GM23338 (cell line): ENCODE data around the gene FHIT. TPM values are rescaled to one million over a fixed set of nuclear protein-coding genes. Genes with fewer than 3 reads are reported as not detected.

Experiments used
- ATAC-seq: fragments of 200-7000 bp; cut with Tn5 transposase; 3 replicates; pipeline ENCODE4 v1.9.1; 2020
- DNase-seq: peaks from one replicate; pipeline ENCODE4 v3.0.0-alpha.2; 2015; ENCODE audit warnings: low spot score
- H2AFZ ChIP-seq: fragments of 200-600 bp; sonication (generic); 2 replicates; pipeline ENCODE4 v1.8.0; 2016; ENCODE audit warnings: antibody characterized with exemption, mild to moderate bottlenecking, moderate library complexity
- H3F3A ChIP-seq: fragments of 200-600 bp; sonication (generic); replicated peaks from 2 replicates; pipeline ENCODE4 v1.8.0; 2017; ENCODE audit warnings: antibody characterized with exemption, mixed run types, low read depth
- H3K27ac ChIP-seq: fragments of 200-600 bp; sonication (generic); 2 replicates; pipeline ENCODE4 v1.6.1; 2016; ENCODE audit warnings: low read depth
- H3K27me3 ChIP-seq: fragments of 200-600 bp; sonication (generic); 2 replicates; pipeline ENCODE4 v1.8.0; 2016; ENCODE audit warnings: mild to moderate bottlenecking, mixed run types, moderate library complexity; ENCODE audit not compliant: insufficient read depth
- H3K36me3 ChIP-seq: fragments of 200-600 bp; sonication (generic); 2 replicates; pipeline ENCODE4 v1.8.0; 2016; ENCODE audit warnings: mild to moderate bottlenecking; ENCODE audit not compliant: insufficient read depth
- H3K4me1 ChIP-seq: fragments of 200-600 bp; sonication (generic); 2 replicates; pipeline ENCODE4 v1.8.0; 2016; ENCODE audit warnings: mild to moderate bottlenecking, moderate library complexity; ENCODE audit not compliant: insufficient read depth
- H3K4me2 ChIP-seq: fragments of 200-600 bp; sonication (generic); 2 replicates; pipeline ENCODE4 v1.7.1; 2017; ENCODE audit warnings: mixed run types
- H3K4me3 ChIP-seq: fragments of 200-600 bp; sonication (generic); 2 replicates; pipeline ENCODE4 v1.6.1; 2016; ENCODE audit warnings: mixed run types
- H3K79me2 ChIP-seq: fragments of 200-600 bp; sonication (generic); replicated peaks from 2 replicates; pipeline ENCODE4 v1.8.0; 2017; ENCODE audit warnings: mild to moderate bottlenecking; ENCODE audit not compliant: insufficient read depth
- H3K9me2 ChIP-seq: fragments of 200-600 bp; sonication (generic); 2 replicates; pipeline ENCODE4 v1.8.0; 2017; ENCODE audit not compliant: insufficient read depth
- H4K20me1 ChIP-seq: fragments of 200-600 bp; sonication (generic); replicated peaks from 2 replicates; pipeline ENCODE4 v1.8.0; 2017; ENCODE audit warnings: mild to moderate bottlenecking; ENCODE audit not compliant: insufficient read depth
- H3K27ac Mint-ChIP-seq: 2 replicates; pipeline ENCODE4 v1.8.0; 2020; ENCODE audit warnings: inconsistent platforms, mild to moderate bottlenecking, moderate library complexity, mixed read lengths
- H3K27me3 Mint-ChIP-seq: 3 replicates; pipeline ENCODE4 v1.8.0; 2022; ENCODE audit warnings: low read depth, mild to moderate bottlenecking, moderate library complexity, mixed read lengths, inconsistent platforms; ENCODE audit not compliant: insufficient read depth, poor library complexity
- H3K36me3 Mint-ChIP-seq: 3 replicates; pipeline ENCODE4 v1.8.0; 2021; ENCODE audit warnings: low read depth, mild to moderate bottlenecking, inconsistent platforms, moderate library complexity, mixed read lengths
- H3K4me1 Mint-ChIP-seq: 3 replicates; pipeline ENCODE4 v1.8.0; 2020; ENCODE audit warnings: mild to moderate bottlenecking, inconsistent platforms, mixed read lengths
- H3K4me3 Mint-ChIP-seq: 3 replicates; pipeline ENCODE4 v1.8.0; 2021; ENCODE audit warnings: moderate library complexity, mild to moderate bottlenecking, inconsistent platforms, mixed read lengths
- H3K9me3 Mint-ChIP-seq: 3 replicates; pipeline ENCODE4 v1.8.0; 2020; ENCODE audit warnings: moderate library complexity, mild to moderate bottlenecking, inconsistent platforms, mixed read lengths
- CREB1 ChIP-seq: fragments of 250-450 bp; sonication (Bioruptor Pico); IDR thresholded peaks from 2 replicates; pipeline ENCODE4 v1.5.0; 2020; ENCODE audit warnings: low read depth, mild to moderate bottlenecking, moderate library complexity
- CTCF ChIP-seq, 2 experiments: fragments of 200-600 bp in 1 of 2; sonication (generic) in 1 of 2; conservative IDR thresholded peaks; 2 replicates each; pipeline versions ENCODE4 v1.5.1 to v1.6.1; 2016 to 2017; ENCODE audit warnings: antibody characterized with exemption in 2 of 2, low read depth in 2 of 2, mild to moderate bottlenecking in 2 of 2, moderate library complexity in 1 of 2
- EZH2phosphoT487 ChIP-seq: fragments of 200-600 bp; sonication (generic); IDR thresholded peaks from one replicate; pipeline ENCODE4 v1.8.1; 2018; ENCODE audit warnings: antibody characterized with exemption; ENCODE audit not compliant: unreplicated experiment
- JUNB ChIP-seq: IDR thresholded peaks from one replicate; pipeline ENCODE4 v1.6.1; 2016; ENCODE audit warnings: antibody characterized with exemption; ENCODE audit not compliant: unreplicated experiment
- NANOG ChIP-seq: IDR thresholded peaks from 2 replicates; pipeline ENCODE4 v1.6.1; 2016; ENCODE audit warnings: antibody characterized with exemption, borderline replicate concordance
- REST ChIP-seq: IDR thresholded peaks from one replicate; pipeline ENCODE4 v1.6.1; 2018; ENCODE audit warnings: antibody characterized with exemption; ENCODE audit not compliant: unreplicated experiment
- ZNF331 ChIP-seq: fragments of 250-450 bp; sonication (Bioruptor Pico); IDR thresholded peaks from 2 replicates; pipeline ENCODE4 v1.5.0; 2020; ENCODE audit warnings: low read depth, mild to moderate bottlenecking, moderate library complexity
- ZNF462 ChIP-seq: fragments of 250-450 bp; sonication (Bioruptor Pico); IDR thresholded peaks from 2 replicates; pipeline ENCODE4 v1.5.0; 2020; ENCODE audit warnings: mild to moderate bottlenecking, moderate library complexity
- polyA plus RNA-seq: library from polyadenylated mRNA; unstranded; fragments of >200 nt; fragmentation: Nextera tagmentation; extraction: Ambion mirVana; gene quantifications from 2 replicates; pipeline ENCODE4 v1.2.1, GENCODE V29; 2016
- total RNA-seq: library from RNA; depleted of rRNA; stranded (reverse); fragments of >200 nt; shearing (Covaris generic); gene quantifications from 2 replicates; pipeline ENCODE4 v1.2.3, GENCODE V29; 2014
- TF ChIP-seq, protein P1 (sequence below): IDR thresholded peaks from 2 replicates; pipeline ENCODE4 v1.6.1; 2016; ENCODE audit warnings: antibody characterized with exemption

FHIT gene
- total and polyA plus RNA-seq, 2 experiments from 2014 or later: 3.0 to 8.3 TPM

GRCh38 chr3:60456180-60456579, 795.1 kb downstream of the FHIT start:
- Mint-ChIP-seq H3K36me3 (no peaks in the 10 kb centered on the region), H3K27me3 (no peaks in the 10 kb centered on the region), H3K9me3 (peaks cover 3% of the 10 kb centered on the region; the same call in 1 of the 3 replicates), H3K27ac (no peak overlapping the region), H3K4me3 (no peak overlapping the region), H3K4me1 (no peaks in the 10 kb centered on the region)
- Histone ChIP-seq H3F3A (no peaks in the 10 kb centered on the region), H3K27ac (no peak overlapping the region), H2AFZ (no peak overlapping the region), H3K4me2 (no peak overlapping the region), H3K79me2 (no peaks in the 10 kb centered on the region), H3K36me3 (no peaks in the 10 kb centered on the region), H3K4me3 (no peak overlapping the region), H3K4me1 (no peaks in the 10 kb centered on the region), H3K27me3 (no peaks in the 10 kb centered on the region), H3K9me2 (no peaks in the 10 kb centered on the region), H4K20me1 (no peaks in the 10 kb centered on the region)
- no peak for DNase-seq
- TF ChIP-seq JUNB (no peak), ZNF331 (CRISPR knock-in tag) (no peak), CTCF (conservative IDR thresholded peaks at IDR 0.05; ENCODE audit: low read depth in 2 of 2) (no peak), NANOG (no peak), EZH2phosphoT487 (no peak), CREB1 (CRISPR knock-in tag) (no peak), ZNF462 (no peak), REST (no peak)
- TF ChIP-seq, protein P1, sequence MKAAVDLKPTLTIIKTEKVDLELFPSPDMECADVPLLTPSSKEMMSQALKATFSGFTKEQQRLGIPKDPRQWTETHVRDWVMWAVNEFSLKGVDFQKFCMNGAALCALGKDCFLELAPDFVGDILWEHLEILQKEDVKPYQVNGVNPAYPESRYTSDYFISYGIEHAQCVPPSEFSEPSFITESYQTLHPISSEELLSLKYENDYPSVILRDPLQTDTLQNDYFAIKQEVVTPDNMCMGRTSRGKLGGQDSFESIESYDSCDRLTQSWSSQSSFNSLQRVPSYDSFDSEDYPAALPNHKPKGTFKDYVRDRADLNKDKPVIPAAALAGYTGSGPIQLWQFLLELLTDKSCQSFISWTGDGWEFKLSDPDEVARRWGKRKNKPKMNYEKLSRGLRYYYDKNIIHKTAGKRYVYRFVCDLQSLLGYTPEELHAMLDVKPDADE: no peak
- no peak for ATAC-seq
